Keratinocyte (primary cell): ENCODE results near the gene DYNLRB2.

Source experiments
- CTCF ChIP-seq, 3 experiments: IDR thresholded peaks in 1 of 3; conservative IDR thresholded peaks in 1 of 3; optimal IDR thresholded peaks in 1 of 3; 2 replicates in 2 of 3; 3 replicates in 1 of 3; pipeline versions ENCODE3 to v1.5.1; 2011; ENCODE audit warnings: low read length in 3 of 3, mild to moderate bottlenecking in 3 of 3, moderate library complexity in 2 of 3, control low read depth in 1 of 3, inconsistent platforms in 1 of 3; ENCODE audit not compliant: insufficient read depth in 2 of 3; ENCODE audit errors: extremely low read depth in 1 of 3
- EZH2 ChIP-seq: IDR thresholded peaks from one replicate; pipeline ENCODE4 v1.6.1; 2012; ENCODE audit warnings: inconsistent platforms, mild to moderate bottlenecking, low read length, moderate library complexity

- TF ChIP-seq CTCF (optimal IDR thresholded peaks at IDR 0.05 in 1 of 3, IDR thresholded peaks at IDR 0.05 in 1 of 3, conservative IDR thresholded peaks at IDR 0.05 in 1 of 3; ENCODE audit: extremely low read depth in 1 of 3, insufficient read depth in 2 of 3, low read length in 3 of 3) (no peak), EZH2 (no peak)
These were observed 6.4 kb downstream of the DYNLRB2 start for GRCh38 chr16:80547145-80547544.
